ENCODE data around the gene SLC39A11. TPM values are rescaled to one million over a fixed set of nuclear protein-coding genes. Genes with fewer than 3 reads are reported as not detected.

SLC39A11 gene
- total RNA-seq, 6 donors from 2014 or later, result 16.3 to 57.6 (median 29.5) TPM

DNA sequence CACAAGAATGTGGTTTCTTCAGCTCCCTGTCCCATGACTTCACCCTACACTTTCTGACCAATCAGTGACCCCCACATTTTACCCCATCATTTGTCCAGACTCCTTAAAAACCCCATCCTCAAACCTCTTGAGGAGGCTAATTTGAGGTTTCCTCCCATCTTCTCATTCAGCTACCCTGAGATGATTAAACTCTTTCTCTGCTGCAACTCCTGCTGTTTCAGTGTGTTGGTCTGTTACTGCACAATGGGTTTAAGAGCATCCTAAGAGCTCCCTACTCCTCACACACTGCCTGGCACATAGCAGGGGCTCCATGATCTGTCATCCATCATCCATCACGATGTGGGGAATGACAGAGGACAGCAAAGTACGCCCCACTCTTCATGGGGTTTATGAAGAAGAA, 212.6 kb downstream of the SLC39A11 start:
- Histone ChIP-seq H3K4me1 (no peaks in the 10 kb centered on the region), H3K36me3 (peaks cover 0 to 8% (median 0%) of the 10 kb centered on the region in 4 donors), H3K27me3 (no peaks in the 10 kb centered on the region), H3K9me3 (peaks cover 8 to 37% (median 25%) of the 10 kb centered on the region in 4 donors), H3K27ac (no peak overlapping the region), H3K4me3 (no peak overlapping the region)
- no peak for TF ChIP-seq POLR2A (IDR thresholded peaks at IDR 0.05)
- 95 to 96% methylated on average over 2 of the region's 2 CpGs for WGBS, 2 donors
- ATAC-seq (ENCODE audit: low FRiP score in 2 of 2), result no peak
- DNase-seq, result no peak

GRCh38 chr17:72878975-72879660, 213.4 kb downstream of the SLC39A11 start:
- H3K36me3 ChIP-seq, result peaks cover 0 to 8% (median 0%) of the 10 kb centered on the region in 4 donors
- H3K27ac ChIP-seq, result no peak overlapping the region
- no peaks in the 10 kb centered on the region for H3K4me1 ChIP-seq
- no peak for ATAC-seq (ENCODE audit: low FRiP score in 2 of 2)
- H3K9me3 ChIP-seq, result peaks cover 8 to 37% (median 25%) of the 10 kb centered on the region in 4 donors
- DNase-seq, result no peak
- H3K27me3 ChIP-seq, result no peaks in the 10 kb centered on the region
- TF ChIP-seq EP300 (IDR thresholded peaks at IDR 0.05), result no peak
- no peak for TF ChIP-seq CTCF (IDR thresholded peaks at IDR 0.05)
- no peak for TF ChIP-seq POLR2AphosphoS5 (IDR thresholded peaks at IDR 0.05)
- no peak for TF ChIP-seq POLR2A (IDR thresholded peaks at IDR 0.05)
- no peak overlapping the region for H3K4me3 ChIP-seq
- 92 to 94% methylated on average over 6 of the region's 6 CpGs for WGBS, 2 donors

- TF ChIP-seq POLR2AphosphoS5 (IDR thresholded peaks at IDR 0.05), result no peak
- no peak for TF ChIP-seq EP300 (IDR thresholded peaks at IDR 0.05)
- TF ChIP-seq CTCF (IDR thresholded peaks at IDR 0.05), result no peak
- TF ChIP-seq POLR2A (IDR thresholded peaks at IDR 0.05), result no peak
These were observed 215.1 kb downstream of the SLC39A11 start for GRCh38 chr17:72877348-72877747.

GRCh38 chr17:72876413-72876812, 216.1 kb downstream of the SLC39A11 start:
- no peak for TF ChIP-seq POLR2A (IDR thresholded peaks at IDR 0.05)
- TF ChIP-seq POLR2AphosphoS5 (IDR thresholded peaks at IDR 0.05), result no peak
- Histone ChIP-seq H3K9me3 (peaks cover 8 to 37% (median 25%) of the 10 kb centered on the region in 4 donors), H3K4me1 (no peaks in the 10 kb centered on the region), H3K4me3 (no peak overlapping the region), H3K36me3 (peaks cover 0 to 8% (median 0%) of the 10 kb centered on the region in 4 donors), H3K27me3 (no peaks in the 10 kb centered on the region), H3K27ac (no peak overlapping the region)
- 94 to 95% methylated on average over 1 of the region's 1 CpG for WGBS, 2 donors
- DNase-seq (no peak), ATAC-seq (ENCODE audit: low FRiP score in 2 of 2) (no peak)

More at GRCh38 chr17:72877348-72877747, 215.1 kb downstream of the SLC39A11 start:
- no peak overlapping the region for H3K4me3 ChIP-seq
- H3K27ac ChIP-seq, result no peak overlapping the region
- no peaks in the 10 kb centered on the region for H3K27me3 ChIP-seq
- WGBS, 2 donors, result 97 to 98% methylated on average over 8 of the region's 8 CpGs
- H3K4me1 ChIP-seq, result no peaks in the 10 kb centered on the region
- peaks cover 0 to 8% (median 0%) of the 10 kb centered on the region in 4 donors for H3K36me3 ChIP-seq
- ATAC-seq (ENCODE audit: low FRiP score in 2 of 2) (no peak), DNase-seq (no peak)
- H3K9me3 ChIP-seq, result peaks cover 8 to 37% (median 25%) of the 10 kb centered on the region in 4 donors

DNA sequence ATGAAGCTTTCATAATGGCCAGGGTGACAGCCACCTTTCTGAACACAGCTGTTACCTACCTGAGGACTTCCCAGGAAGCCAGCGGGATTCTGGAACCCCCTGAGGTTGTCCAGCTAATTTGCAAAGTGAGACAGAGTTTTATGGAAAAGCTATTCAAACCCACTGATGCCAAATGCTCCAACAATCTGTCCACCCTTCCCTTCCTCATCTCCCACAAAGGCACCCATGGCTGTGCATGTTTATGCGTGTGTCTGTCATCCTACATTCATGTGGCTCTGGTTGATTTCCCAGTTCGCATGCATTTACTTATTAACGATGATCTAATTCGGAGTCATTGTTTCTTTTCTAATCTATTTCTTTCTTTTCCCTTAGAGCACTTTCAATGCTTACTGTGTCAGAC, 217.1 kb downstream of the SLC39A11 start:
- DNase-seq (no peak), ATAC-seq (ENCODE audit: low FRiP score in 2 of 2) (no peak)
- Histone ChIP-seq H3K27ac (no peak overlapping the region), H3K27me3 (no peaks in the 10 kb centered on the region), H3K4me1 (no peaks in the 10 kb centered on the region), H3K36me3 (peaks cover 0 to 4% (median 0%) of the 10 kb centered on the region in 4 donors), H3K9me3 (peaks cover 8 to 31% (median 23%) of the 10 kb centered on the region in 4 donors), H3K4me3 (no peak overlapping the region)
- TF ChIP-seq CTCF (IDR thresholded peaks at IDR 0.05) (no peak), EP300 (IDR thresholded peaks at IDR 0.05) (no peak), POLR2A (IDR thresholded peaks at IDR 0.05) (no peak), POLR2AphosphoS5 (IDR thresholded peaks at IDR 0.05) (no peak)
- 87 to 98% methylated on average over 5 of the region's 5 CpGs for WGBS, 2 donors

DNA sequence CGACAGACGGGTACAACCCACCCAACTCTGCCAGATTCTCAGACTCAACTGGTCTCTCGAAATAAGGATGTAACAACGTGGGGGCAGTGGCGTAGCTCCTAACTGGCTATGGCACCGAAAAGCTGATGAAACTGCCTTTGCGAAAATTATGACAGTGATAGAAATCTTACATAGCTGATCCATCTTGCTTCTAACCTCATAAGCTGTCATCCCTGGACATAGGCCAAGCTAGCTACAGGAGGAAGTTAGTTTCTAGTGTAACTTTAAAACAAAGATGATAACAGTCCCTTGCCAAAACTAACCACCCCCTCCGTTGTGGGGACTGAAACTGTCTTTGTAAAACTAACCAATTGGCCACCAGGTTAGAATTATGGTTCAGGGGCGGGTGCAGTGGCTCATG, 220.1 kb downstream of the SLC39A11 start:
- Histone ChIP-seq H3K27me3 (no peaks in the 10 kb centered on the region), H3K27ac (no peak overlapping the region), H3K36me3 (no peaks in the 10 kb centered on the region), H3K9me3 (peaks cover 2 to 12% (median 9%) of the 10 kb centered on the region in 4 donors), H3K4me3 (no peak overlapping the region), H3K4me1 (no peaks in the 10 kb centered on the region)
- DNase-seq (no peak), ATAC-seq (ENCODE audit: low FRiP score in 2 of 2) (no peak)
- TF ChIP-seq POLR2A (IDR thresholded peaks at IDR 0.05), result no peak
- TF ChIP-seq POLR2AphosphoS5 (IDR thresholded peaks at IDR 0.05), result no peak
- TF ChIP-seq EP300 (IDR thresholded peaks at IDR 0.05), result no peak
- no peak for TF ChIP-seq CTCF (IDR thresholded peaks at IDR 0.05)
- 88 to 92% methylated on average over 9 of the region's 9 CpGs for WGBS, 2 donors

Data from upper lobe of left lung (tissue), 6 donors.